ENCODE data around the gene PRDM2. TPM values are rescaled to one million over a fixed set of nuclear protein-coding genes. Genes with fewer than 3 reads are reported as not detected.

Gene PRDM2
- polyA plus RNA-seq, 1 donor, result 36.3 TPM

DNA sequence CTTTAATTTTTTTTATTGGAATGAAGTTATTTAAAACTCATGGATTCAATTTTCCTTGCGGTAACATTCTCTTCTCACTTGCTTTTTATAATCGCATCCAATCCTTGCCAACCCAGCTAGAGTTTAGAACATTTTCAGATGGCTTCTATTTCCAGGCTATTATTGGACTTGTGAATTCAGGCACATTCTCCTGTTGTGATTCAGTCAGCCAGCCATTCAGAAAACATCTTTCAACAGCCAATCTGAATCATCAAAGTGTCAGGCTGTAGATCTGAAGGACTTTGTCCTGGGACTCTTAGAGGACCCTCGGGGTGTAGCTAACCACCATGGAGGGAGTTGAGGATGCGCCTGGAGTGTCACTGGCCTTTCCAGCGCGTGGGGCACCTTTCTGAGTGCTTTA, 92.4 kb downstream of the PRDM2 start:
- no peak for DNase-seq (ENCODE audit: low read depth)

DNA sequence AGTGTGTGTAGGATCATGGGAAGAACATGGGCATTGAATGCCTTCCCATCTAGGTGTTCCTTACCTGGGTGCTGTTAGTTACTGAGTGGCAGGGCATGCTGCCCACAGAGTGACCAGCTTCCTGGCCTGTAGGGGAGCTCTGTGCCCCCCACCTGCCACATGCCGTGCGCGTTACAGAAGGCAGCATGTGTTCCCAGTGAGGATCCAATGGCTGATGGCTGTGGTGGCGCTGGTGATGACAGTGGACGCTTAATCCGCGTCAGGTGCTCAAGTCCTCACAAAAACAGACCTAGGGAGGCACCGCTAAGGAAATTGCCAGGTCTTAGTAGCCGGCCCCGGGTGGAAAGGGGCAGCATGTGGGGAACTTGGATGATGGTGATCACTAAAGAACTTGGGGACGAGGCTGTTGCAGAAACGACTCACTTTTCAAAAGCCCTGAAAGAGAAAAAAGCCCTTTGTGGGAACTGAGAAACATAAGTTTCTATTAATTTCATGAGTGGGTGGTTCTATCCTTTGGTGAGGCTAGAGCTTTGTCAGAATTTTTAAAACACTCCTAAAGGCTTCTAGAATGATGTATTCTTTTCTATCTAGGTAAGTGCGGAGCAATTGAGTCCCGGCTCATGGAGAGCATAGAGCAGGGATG, 93.2 kb downstream of the PRDM2 start:
- no peak for DNase-seq (ENCODE audit: low read depth)

DNA sequence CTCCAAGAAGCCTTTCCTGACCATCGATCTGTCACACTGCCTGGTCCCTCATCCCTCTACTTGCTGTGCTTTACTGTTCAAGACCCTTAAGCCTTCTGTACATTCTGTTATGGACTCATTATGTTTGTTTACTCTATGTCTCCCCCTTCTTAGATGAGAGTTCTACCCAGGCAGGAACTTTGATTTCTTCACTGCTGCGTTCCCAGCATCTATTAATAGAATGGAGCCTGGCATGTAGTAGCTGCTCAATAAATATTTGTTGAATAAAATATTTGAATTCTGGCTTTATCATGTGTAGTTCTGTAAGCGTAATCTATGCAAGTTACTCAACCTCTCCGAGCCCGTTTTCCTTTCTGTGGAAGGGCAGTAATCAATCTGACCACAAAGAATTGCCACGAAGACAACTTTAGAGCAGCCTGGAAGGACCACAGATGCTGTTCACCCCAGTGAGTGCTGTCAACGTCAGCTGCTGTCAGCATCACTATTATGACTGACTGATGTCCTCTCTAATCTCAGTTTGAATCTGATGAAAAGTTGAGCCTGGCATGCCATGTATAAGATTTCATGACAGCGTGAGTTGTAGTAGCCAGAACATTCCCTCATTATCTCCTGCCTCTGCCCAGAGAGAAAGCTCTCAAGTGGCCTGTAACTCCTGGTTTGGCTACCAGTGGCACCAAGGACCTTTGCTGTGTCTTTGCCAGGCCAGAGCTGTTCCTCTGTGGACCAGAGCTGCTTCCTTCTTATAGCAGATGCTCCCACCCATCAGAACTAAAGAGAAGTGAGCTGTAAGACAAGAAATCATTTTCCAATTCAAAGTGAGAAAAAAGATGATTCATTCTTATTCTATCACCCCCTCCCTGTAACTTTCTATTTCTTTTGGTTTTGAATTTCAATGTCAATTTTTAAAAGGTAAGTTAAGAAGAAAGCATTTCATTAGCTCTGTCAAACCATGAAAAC, 94.5 kb downstream of the PRDM2 start:
- no peak for DNase-seq (ENCODE audit: low read depth)

DNA sequence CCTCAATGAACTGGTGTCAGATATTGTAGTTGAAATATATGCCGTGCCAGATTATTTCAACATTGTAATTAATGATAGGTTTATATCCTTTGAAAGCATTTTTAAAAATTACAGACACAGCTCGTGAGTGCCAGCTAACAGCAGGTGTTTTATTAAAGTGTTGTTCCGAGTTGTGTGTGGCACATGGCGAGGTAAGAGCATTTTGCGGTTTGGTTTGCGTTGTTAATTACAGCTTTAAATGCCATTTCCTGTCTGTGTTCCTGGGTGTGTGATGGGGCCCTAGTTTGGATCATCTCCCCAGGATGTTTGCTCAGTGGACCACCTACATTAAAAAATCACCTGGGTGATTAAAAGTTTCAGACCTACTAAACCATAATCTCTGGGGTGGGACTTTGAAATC, 97.4 kb downstream of the PRDM2 start:
- no peak for DNase-seq (ENCODE audit: low read depth)

DNA sequence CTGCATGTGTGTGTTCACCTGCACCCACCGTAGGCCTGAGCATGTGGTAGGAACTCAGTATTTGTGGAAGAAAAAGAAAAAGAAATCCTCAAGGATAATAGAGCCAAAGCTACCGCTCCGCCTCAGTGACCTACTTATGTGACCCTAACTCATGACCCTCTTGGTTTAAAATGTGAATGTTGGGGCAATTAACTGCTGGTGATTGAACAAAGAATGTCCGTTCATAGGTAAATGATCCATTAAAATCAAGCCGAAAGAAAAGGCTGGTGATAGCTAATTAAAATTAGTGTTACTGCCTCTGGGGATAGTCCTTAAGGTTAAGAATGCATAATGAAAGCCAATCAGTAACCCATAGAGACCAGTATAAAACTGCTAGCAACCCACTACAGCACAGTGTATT, 98.1 kb downstream of the PRDM2 start:
- DNase-seq (ENCODE audit: low read depth), result no peak

DNA sequence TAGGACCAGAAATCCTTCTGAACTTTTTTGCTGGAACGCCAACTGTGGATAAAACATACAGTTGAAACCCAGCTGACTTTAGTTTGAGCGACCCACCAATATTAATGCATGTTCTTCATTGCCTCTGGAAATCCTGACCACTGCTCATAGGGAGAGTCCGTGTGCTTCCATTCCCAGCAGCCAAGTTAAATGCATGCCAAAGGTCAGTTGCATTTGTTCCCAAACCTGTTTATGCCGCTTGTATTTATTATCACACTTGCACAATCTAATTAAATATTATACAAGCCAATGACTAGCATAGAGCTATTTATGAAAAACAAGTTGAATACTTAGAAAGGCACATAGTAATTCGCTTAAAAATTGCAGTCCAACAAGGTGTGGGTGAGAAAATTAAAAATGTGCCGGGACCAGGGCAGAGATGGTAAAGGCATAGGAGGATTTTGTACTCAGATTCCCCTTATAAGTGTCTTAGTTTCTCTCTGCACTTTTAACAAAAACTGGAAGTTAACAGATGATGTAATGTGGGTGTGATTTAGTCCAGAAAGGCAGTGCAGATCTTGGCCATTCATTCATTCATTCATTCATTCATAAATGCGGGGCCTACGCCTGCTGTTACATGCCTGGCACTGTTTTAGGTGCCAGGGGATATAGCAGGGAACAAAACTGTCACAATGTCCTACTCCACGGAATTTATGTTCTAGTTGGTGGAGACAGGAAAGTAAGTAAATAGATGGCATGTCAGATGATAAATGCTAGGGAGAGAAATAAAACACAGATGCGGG, 99.7 kb downstream of the PRDM2 start:
- DNase-seq (ENCODE audit: low read depth), result no peak

DNA sequence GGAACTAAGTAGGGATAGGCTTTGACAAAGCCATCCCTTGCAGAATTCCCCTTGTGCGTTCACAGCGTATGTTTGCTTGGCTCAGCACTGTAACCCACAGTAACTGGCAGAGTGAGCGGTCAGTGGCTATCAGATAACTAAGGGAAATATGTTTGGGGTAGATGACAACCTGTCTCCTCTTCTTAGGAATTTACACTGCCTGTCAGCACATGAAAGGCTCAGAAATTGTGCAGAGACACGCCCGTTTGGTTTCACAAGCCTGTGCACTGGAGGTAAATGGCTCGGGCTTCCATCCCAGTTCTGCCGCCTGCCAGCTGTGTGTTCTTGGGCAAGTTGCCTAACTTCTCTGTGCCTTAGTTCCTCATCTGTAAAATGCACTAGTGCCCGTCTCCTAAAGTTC, 101.2 kb downstream of the PRDM2 start:
- DNase-seq (ENCODE audit: low read depth), result no peak

DNA sequence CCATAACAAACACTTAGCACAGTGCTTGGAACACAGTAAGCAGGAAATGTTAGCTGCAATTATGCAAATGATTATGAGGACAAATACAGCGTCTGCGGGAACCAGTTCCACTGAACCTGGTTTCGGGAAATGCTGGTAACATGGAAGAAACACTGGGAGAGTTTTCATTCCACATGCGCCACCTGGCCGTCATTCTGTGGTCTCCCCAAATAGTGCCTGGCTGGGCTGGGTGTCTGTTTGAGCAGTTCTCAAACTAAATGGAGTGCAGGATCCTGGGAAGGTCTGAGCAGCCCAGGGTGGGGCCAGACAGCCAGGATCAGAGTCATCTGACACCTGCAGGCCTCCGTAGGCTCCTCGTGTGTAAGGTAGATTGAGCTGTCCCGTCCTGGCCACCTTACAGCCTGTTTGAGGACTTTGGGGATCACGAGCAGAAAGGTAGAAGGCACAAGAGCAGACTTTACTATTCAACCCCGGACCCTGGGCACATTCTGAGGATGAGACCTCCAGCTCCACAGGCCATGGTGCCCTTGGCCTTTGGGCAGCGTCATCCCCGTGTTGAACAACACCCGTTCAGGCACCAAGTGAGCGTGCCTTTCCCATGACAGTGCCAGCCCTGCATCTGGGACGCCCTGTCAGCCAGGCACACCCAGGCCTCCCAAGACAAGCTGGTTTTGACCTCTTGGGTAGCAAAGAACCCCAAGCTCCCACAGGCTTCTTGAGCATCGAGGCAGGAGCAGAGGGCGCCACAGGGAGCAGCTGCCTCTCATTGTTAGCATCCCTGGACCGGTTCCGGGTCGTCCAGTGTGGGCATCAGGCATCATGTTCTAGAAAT, 101.9 kb downstream of the PRDM2 start:
- DNase-seq (ENCODE audit: low read depth), result no peak

DNA sequence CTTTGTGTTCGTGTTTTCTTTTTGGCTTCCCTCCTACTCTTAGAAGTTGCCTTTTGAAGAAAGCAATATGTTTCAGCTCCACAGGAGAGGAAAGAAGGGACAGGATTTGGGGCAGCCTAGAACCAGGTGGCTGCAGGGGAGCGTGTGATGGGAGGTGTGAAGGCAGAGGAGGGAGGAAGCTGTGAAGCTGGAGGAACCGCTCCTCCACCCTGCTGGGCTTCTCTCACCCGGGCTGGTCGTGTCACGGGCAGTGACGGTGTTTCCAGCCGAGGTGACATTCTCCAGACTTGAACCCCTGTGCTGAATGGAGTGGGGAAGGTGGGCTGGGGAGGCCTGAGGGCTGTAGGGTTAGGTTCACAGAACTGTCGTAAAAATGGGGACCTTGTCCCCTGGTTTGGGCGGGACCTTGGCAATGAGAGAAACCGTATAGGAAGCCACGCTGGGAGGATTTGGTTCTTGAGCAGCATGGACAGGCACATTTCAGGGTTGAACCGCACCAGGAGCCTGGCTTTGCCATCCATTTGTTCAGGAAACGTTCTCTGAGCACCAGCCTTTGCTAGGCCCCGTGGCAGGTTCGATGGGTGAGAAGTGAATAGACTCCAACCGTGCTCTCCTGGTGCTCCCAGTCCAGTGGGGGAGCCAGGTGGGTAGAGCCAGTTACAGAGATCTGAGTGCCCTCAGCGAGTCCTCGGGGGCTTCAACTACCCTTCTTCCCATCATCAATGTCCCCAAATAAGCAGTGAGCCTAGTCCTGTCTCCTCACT, 103.0 kb downstream of the PRDM2 start:
- no peak for DNase-seq (ENCODE audit: low read depth)

DNA sequence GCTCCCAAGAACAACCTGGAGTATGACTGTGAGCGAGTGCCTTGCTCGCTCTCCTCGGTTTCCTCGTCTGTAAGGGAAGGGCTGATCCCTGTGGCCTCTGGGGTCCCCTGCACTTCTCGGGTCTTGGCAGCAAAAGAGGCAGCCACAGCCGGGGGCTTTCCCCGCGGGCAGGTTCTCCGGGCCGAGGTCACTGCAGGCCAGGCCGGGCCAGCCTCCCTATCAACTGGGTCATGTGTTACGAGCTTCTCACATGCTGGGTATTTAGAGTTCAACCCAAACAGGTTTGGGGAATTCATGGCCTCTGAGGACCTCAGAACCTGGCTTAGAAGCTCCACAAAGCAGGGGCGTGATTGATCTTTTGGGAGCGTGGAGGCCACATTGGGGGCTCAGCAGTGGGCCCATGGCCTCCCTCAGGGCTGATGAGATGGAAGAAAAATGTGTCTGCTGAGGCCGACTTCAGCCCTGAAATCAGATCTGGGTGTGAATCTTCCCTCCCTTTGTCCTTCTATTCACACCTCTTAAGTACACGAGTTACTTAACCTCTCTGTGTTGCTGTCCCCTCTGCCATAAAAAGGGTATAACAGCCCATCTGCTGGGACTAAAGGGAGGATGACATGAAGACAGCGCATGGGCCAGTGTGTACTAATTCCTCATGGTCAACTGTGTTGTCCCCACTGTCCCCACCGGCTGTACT, 103.7 kb downstream of the PRDM2 start:
- DNase-seq (ENCODE audit: low read depth), result no peak

DNA sequence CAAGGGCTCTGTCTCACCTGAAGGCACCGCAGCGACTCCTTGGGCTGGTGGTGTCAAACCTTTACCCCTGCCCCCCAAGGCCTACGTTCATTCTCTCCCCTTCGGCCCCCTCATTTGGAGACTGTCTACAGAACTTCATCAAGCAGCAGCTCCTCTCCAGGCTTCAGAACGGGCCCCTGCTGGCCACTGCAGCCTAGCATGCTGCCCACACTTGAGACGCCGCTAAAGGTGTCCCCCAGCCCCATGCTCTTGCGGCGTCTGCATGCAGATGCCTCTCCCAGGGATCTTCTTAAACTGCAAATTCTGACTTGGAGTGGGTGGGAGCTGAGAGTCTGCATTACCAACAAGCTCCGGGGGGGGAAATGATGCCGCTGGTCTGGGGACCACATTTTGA, 104.2 kb downstream of the PRDM2 start:
- no peak for DNase-seq (ENCODE audit: low read depth)

DNA sequence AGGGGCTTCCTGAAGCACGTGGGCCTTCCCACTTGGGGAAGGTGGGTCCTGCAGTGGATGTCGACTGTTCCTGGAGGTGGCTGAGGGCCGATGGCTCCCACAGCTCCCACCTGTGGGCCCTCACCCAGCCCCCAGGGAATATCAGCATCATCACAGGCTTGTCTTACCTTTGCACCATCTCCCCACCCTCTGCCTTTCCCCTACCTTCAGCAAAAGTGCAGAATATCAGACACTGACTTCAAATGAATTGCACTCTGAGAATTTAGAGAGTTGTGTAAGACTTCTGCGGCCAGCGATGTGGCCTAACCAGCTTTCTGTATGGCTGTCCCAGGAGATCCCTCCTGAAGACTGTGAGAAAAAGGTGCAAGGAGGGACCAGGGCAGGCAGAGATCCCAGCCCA, 105.4 kb downstream of the PRDM2 start:
- DNase-seq (ENCODE audit: low read depth), result no peak

DNA sequence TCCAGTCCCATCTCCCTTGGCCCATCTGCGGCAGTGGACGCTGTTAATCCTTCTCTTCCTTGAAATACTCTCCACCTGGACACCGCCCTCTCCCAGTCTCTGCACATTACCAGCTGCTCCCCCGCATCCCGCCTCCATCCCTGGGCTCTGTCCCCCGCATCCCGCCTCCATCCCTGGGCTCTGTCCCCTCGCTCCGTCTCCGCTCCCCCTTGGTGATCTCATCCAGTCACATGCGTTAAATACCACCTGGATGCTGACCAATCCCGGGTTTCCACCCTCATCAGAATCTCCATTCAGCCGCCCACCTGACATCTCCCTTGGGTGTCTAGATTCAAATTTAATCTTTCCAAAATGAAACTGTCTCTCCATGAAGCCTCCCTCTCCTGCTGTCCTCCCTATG, 106.1 kb downstream of the PRDM2 start:
- no peak for DNase-seq (ENCODE audit: low read depth)

DNA sequence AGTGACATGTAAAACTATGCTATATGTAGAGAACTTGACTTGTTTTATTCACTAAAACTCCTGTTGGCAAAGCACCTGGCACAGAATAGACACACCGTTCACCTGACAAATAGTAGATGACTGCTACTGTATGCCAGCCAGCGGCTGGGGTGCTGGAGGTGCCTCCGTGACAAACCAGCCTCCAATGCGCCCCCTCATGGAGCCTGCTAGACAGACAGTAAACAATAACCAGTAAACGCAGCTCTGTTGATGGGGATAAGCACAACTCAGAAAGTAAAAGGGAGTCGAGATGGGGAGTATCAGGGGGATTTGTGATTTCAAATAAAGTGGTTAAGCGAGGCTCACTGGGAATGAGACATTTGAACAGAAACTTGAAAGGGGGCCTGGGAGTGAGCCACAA, 107.2 kb downstream of the PRDM2 start:
- no peak for DNase-seq (ENCODE audit: low read depth)

DNA sequence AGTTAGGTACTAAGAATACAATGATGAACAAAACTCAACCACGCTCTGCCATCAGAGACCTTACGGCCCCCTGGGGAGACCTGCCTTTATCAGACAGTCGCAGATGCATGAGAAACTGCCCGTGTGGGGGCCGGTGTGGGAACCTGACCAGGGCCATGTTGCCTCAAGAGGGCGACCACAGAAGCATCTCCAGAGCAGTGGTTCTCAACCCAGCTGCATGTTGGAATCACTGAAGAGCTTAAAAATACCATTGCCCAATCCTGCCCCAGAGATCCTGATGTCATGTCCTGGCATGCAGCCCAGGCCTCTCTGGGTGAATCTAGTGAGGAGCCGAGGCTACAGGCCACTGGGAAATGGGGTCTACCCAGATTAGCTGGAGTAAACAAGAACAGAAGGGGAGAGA, 108.7 kb downstream of the PRDM2 start:
- no peak for DNase-seq (ENCODE audit: low read depth)

DNA sequence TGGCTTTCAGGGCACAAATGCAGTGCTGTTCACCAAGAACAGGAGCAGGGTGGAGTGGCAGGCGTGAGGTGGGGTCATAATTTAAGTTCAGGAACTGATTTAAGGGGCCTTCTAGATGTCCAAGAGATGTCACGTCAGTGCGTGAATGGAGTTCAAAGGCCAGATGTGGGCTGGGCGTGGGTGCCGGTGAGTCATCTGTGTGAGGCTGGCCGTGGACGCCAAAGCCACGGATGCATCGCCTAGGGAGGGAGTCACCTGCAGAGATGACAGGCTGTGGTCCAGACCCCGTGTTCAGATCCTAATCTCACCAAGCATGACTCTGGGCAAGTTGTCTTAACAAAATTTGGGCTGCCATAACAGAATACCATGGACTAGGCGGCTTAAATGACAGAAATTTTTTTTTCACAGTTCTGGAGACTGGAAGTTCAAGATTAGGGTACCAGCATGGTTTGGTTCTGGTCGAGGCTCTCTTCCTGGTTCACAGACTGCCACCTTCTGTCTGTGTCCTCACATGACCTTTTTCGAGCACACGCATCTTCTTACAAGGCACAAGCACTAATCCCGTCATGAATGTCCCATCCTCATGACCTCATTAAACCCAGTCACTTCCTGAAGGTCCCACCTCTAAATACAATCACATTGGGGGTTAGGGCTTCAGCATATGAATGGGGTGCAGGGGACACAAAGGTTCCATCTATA, 109.6 kb downstream of the PRDM2 start:
- DNase-seq (ENCODE audit: low read depth), result no peak

DNA sequence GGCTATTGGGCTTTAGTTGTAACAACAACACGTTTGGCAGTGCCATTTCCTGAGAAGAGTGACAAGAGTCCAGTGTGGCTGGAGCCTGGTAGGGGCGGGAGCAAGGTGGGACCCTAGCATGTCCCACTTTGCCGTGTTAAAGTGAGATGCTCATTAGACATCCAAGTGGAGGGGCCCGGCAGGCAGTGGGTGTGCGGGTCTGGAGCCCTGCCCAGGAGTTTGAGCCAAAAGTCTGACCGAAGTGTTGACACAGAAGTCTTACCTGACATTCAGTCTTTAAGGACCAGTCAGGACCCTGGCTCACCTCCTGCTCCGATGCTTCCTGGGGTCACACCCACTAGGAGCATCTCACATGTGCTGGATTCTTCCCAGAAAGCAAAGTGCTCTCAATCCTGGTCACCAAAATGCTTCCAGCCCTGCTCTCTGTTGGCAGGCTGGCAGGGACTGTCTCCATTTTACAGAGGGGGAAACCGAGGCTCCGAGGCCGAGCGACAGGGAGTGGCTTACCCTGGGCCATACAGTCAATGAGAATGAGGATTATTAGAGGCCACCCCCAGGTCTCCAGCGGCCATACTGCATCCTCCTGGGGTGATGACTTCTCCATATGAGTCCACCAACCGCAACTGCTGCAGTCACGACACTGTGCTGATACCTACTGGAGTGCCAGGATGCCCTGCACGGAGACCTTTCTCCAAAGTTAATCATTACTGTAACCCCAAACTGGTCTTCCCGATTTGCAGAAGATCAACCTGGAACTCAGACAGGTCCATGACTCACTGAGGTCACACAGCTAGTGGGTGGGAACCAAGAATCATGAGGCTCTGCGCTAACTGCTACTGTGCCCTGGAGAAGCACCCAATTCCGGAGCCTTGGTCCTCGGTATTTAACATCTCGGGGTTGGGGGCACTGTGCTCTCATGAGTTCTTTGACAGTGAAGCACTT, 112.7 kb downstream of the PRDM2 start:
- no peak for DNase-seq (ENCODE audit: low read depth)

DNA sequence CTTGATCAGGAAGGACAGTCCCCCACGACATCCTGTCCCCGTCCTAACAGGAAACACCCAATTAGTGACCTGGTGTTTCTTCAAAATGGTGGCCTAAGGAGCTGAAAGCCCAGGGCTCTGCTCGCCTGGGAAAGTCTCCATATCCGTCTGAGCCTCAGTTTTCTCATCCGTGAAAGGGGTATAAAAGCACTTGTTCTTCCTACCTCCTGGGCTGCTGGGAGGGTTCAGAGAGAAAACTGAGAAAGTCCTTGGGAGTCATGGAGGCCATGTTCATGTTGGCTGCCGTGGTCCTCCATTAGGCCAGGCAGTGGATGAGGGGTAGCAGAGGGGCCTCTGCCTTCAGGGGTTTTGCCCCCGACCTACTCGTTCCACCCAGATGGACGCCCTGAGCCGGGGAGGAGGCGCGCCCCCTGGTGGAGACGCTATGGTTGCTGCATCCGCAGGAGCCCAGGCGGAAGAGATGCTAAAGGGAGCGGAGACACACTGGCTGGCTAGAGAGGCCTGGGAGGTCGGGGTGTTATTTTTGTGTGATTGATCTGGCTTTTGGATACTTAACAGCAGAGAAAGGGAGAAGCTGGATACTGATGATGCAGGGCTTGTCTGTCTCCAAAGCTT, 113.5 kb downstream of the PRDM2 start:
- DNase-seq (ENCODE audit: low read depth), result no peak

Data from forelimb muscle (tissue), 1 donor.